Activated CD4-positive, alpha-beta memory T cell treated with anti-CD3 and anti-CD28 coated beads, Interleukin-2, amount 10 ng/mL, durations not matched to agents 7 days and 5 days (primary cell): ENCODE data around the gene FAM210B. TPM values are rescaled to one million over a fixed set of nuclear protein-coding genes. Genes with fewer than 3 reads are reported as not detected.

ENCODE experiments used
- CTCF ChIA-PET: fragments of 350-600 bp; sonication (Branson Sonifier 250); formaldehyde crosslinking; loops from one replicate; lab custom pipeline; 2021; ENCODE audit warnings: antibody characterized with exemption, inconsistent platforms; lab: Charles Lee
- POLR2A ChIA-PET: fragments of 350-600 bp; sonication (Branson Sonifier 250); formaldehyde crosslinking; loops from one replicate; lab custom pipeline; 2021; ENCODE audit warnings: antibody characterized with exemption; lab: Charles Lee
- DNase-seq: peaks from one replicate; pipeline ENCODE4 v3.0.0-alpha.2; 2020
- H3K27ac Mint-ChIP-seq: one replicate; pipeline ENCODE4 v1.8.0; 2021; ENCODE audit warnings: mild to moderate bottlenecking, mixed read lengths
- H3K27me3 Mint-ChIP-seq: one replicate; pipeline ENCODE4 v1.8.0; 2021; ENCODE audit warnings: mixed read lengths
- H3K36me3 Mint-ChIP-seq: one replicate; pipeline ENCODE4 v1.8.0; 2021; ENCODE audit warnings: low read depth, mixed read lengths
- H3K4me1 Mint-ChIP-seq: one replicate; pipeline ENCODE4 v1.8.0; 2021; ENCODE audit warnings: mixed read lengths
- H3K4me3 Mint-ChIP-seq: one replicate; pipeline ENCODE4 v1.8.0; 2021; ENCODE audit warnings: mild to moderate bottlenecking, mixed read lengths
- H3K9me3 Mint-ChIP-seq: one replicate; pipeline ENCODE4 v1.8.0; 2021; ENCODE audit warnings: mixed read lengths
- total RNA-seq, 2 experiments: library from RNA; stranded (reverse); gene quantifications; one replicate each; pipeline ENCODE4 v1.2.3, GENCODE V29; 2021

Gene FAM210B
- total RNA-seq, 2 experiments from 2014 or later = 3.7 to 4.3 TPM

DNA sequence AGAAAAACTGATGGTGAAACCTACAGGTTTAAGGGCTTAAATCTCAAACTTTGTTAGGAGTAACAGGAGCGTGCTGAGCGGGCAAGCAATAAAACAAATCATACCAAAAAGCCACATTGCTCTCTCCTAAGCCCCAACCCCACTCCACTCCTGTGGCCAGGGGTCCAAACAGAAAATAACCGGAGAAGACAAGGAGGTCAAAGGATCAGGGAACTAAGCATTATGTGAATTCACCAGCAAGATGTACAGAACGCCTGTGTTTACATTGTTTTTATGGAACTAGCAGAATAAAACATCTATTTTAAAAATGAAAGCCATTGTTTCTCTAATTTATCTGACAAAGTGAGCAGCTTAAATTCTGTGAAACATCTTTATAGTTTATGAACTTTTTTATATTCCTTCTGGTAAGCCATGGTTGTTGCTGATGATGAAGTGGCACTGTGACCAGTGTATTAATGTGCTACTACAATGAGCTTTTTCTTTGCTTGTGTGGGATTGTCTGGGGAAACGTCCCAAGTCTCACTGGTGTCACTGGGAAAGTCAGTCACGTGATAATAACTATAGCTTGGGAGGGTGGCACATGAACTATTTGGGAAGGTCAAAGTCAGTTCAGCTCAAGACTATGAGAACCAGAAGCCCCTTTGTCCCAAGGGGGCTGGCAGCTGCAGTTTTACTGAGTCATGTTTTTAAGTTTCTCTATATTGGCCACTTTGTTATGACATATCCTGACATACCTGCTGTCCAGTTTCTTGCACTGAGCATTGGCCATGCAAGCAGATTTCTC is 9.8 kb downstream of the FAM210B start:
- Mint-ChIP-seq H3K9me3 (no peaks in the 10 kb centered on the region), H3K27me3 (no peaks in the 10 kb centered on the region), H3K36me3 (peaks cover 49% of the 10 kb centered on the region), H3K4me1 (peaks cover 10% of the 10 kb centered on the region), H3K4me3 (no peak overlapping the region), H3K27ac (no peak overlapping the region)
- DNase-seq = no peak
- POLR2A ChIA-PET = interaction anchor here (1.1 to 1.6 kb wide), 3 partner anchors 9 to 24 kb away, joined by 3 to 5 read pairs (median 4); partner anchors contain the start of genes AURKA, CSTF1 and FAM210B
- CTCF ChIA-PET = no interaction called here

DNA sequence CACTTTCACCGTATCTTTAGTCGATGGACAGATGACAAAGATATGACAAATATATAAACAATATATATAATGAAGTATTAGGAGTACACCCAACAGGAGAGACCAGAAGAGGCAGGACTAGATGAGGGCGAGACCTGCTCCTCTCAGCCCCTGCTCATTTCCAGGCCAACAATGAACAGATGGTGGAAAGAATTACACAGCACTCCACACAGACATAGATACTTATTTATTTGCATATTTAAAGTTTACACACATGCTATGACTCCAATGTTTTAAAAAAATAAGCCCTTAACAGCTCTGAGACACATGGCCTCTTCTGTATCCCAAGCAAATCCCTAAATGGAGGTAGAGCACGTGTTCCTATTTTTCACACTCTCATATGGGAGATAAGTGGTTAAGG is 10.4 kb downstream of the FAM210B start:
- Mint-ChIP-seq H3K4me1 (peaks cover 16% of the 10 kb centered on the region), H3K27me3 (no peaks in the 10 kb centered on the region), H3K27ac (no peak overlapping the region), H3K36me3 (peaks cover 54% of the 10 kb centered on the region), H3K9me3 (no peaks in the 10 kb centered on the region), H3K4me3 (no peak overlapping the region)
- POLR2A ChIA-PET = interaction anchor here (1.3 to 1.6 kb wide), 2 partner anchors 10 to 23 kb away, joined by 4 to 5 read pairs; partner anchors contain the start of genes AURKA, CSTF1 and FAM210B
- DNase-seq = no peak
- CTCF ChIA-PET = no interaction called here

DNA sequence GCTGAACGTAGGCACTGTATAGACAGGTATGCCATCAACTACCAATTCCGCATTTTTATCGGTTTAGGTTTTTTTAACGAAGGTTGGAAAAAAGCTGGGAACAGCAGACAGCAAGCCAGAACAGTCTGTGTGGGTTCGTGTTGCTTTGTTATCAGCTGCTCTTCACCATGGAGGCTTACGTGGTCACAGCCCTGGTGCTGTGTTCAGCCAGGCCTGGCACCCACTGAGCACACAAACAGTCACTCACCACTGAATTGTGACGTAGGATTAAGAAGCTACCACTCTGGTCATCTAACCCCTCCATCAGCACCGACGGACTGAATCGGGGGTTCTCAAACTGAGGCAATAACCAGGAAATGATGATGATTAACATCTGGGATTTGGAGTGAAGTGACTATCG is 13.2 kb downstream of the FAM210B start:
- ChIA-PET POLR2A (interaction anchor here (1.6 to 3.8 kb wide), 3 partner anchors 11 to 21 kb away, joined by 5 to 15 read pairs (median 11); partner anchors contain the start of genes AURKA and CSTF1), CTCF (no interaction called here)
- Mint-ChIP-seq H3K27me3 (no peaks in the 10 kb centered on the region), H3K4me1 (peaks cover 32% of the 10 kb centered on the region), H3K9me3 (no peaks in the 10 kb centered on the region), H3K36me3 (peaks cover 73% of the 10 kb centered on the region), H3K4me3 (no peak overlapping the region), H3K27ac (no peak overlapping the region)
- no peak for DNase-seq

GRCh38 chr20:56372850-56373249 is 14.1 kb downstream of the FAM210B start:
- POLR2A ChIA-PET = interaction anchor here (1.6 to 3.8 kb wide), 3 partner anchors 10 to 20 kb away, joined by 5 to 15 read pairs (median 11); partner anchors contain the start of genes AURKA and CSTF1
- Mint-ChIP-seq H3K9me3 (no peaks in the 10 kb centered on the region), H3K27me3 (no peaks in the 10 kb centered on the region), H3K4me1 (peaks cover 35% of the 10 kb centered on the region), H3K4me3 (no peak overlapping the region), H3K27ac (peak overlapping the region; percentile 38), H3K36me3 (peaks cover 80% of the 10 kb centered on the region)
- no peak for DNase-seq
- CTCF ChIA-PET = interaction anchor here (0.7 to 1.0 kb wide), 2 partner anchors 14 to 18 kb away, joined by 3 to 4 read pairs; partner anchors contain the start of gene FAM210B

GRCh38 chr20:56373942-56374341 is 15.2 kb downstream of the FAM210B start:
- Mint-ChIP-seq H3K9me3 (no peaks in the 10 kb centered on the region), H3K4me1 (peaks cover 44% of the 10 kb centered on the region), H3K4me3 (no peak overlapping the region), H3K27me3 (no peaks in the 10 kb centered on the region), H3K36me3 (peaks cover 83% of the 10 kb centered on the region), H3K27ac (peak overlapping the region; percentile 61)
- POLR2A ChIA-PET = interaction anchor here (0.7 to 3.8 kb wide), 3 partner anchors 9 to 54 kb away, joined by 3 to 11 read pairs (median 4); partner anchors contain the start of genes AURKA and CSTF1
- no peak for DNase-seq
- CTCF ChIA-PET = no interaction called here

GRCh38 chr20:56376331-56376730 is 17.6 kb downstream of the FAM210B start:
- Mint-ChIP-seq H3K27ac (no peak overlapping the region), H3K9me3 (no peaks in the 10 kb centered on the region), H3K27me3 (no peaks in the 10 kb centered on the region), H3K4me3 (no peak overlapping the region), H3K4me1 (peaks cover 60% of the 10 kb centered on the region), H3K36me3 (peaks cover 82% of the 10 kb centered on the region)
- CTCF ChIA-PET = interaction anchor here (1.4 kb wide), 1 partner anchor 22 kb away, joined by 3 read pairs; no protein-coding TSS in a partner anchor
- no peak for DNase-seq
- POLR2A ChIA-PET = interaction anchor here (1.1 to 2.7 kb wide), 3 partner anchors 15 to 36 kb away, joined by 3 to 10 read pairs (median 7); partner anchors contain the start of genes AURKA, CASS4, CSTF1 and FAM210B

DNA sequence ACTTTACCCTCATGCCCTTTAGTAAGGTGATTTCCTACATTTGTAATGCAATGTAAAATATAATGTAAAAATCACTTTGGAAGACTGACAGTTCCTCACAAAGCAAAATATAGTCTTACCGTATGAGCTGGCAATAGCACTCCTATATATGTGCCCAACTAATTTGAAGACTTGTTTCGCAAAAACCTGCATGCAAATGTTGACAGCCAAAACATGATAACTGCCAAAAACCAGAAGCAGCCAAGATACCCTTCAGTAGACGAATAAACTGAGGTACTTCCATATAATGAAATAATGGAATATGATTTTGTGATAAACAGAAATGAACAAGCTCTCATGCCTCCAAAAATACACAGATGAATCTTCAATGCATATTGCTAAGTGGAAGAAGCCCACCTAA is 19.6 kb downstream of the FAM210B start:
- H3K27ac Mint-ChIP-seq = no peak overlapping the region
- POLR2A ChIA-PET = interaction anchor here (0.6 kb wide), 1 partner anchor 13 kb away, joined by 4 read pairs; the partner anchor contains the start of genes AURKA and CSTF1

DNA sequence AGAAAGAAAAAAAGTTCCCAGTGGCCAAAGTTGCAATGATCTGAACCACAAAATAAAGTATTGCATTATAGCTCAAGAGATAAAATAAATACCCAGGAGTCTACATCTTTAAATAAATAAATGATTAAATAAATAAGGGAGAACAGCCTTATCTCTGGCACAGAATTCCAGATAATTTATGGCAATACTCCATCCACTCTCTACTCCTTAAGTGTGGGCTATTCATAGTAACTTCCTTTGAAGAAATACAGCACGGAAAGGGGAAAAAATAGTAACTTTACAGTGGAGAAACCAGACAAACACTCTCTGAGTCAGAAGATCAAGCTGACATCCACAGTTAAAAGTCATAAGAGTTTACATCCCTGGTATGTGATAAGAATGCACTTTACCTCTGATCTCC is 21.6 kb downstream of the FAM210B start:
- no peak overlapping the region for H3K4me3 Mint-ChIP-seq
- H3K27me3 Mint-ChIP-seq = no peaks in the 10 kb centered on the region
- peaks cover 88% of the 10 kb centered on the region for H3K36me3 Mint-ChIP-seq
- CTCF ChIA-PET = no interaction called here
- no peaks in the 10 kb centered on the region for H3K9me3 Mint-ChIP-seq
- POLR2A ChIA-PET = interaction anchor here (1.1 to 1.8 kb wide), 2 partner anchors 10 to 11 kb away, joined by 5 to 6 read pairs; no protein-coding TSS in a partner anchor
- DNase-seq = no peak
- peaks cover 66% of the 10 kb centered on the region for H3K4me1 Mint-ChIP-seq
- H3K27ac Mint-ChIP-seq = no peak overlapping the region

More for the DNA sequence above, 19.6 kb downstream of the FAM210B start:
- CTCF ChIA-PET = no interaction called here
- H3K36me3 Mint-ChIP-seq = peaks cover 84% of the 10 kb centered on the region
- no peaks in the 10 kb centered on the region for H3K27me3 Mint-ChIP-seq
- DNase-seq = no peak
- no peak overlapping the region for H3K4me3 Mint-ChIP-seq
- H3K9me3 Mint-ChIP-seq = no peaks in the 10 kb centered on the region
- peaks cover 68% of the 10 kb centered on the region for H3K4me1 Mint-ChIP-seq

DNA sequence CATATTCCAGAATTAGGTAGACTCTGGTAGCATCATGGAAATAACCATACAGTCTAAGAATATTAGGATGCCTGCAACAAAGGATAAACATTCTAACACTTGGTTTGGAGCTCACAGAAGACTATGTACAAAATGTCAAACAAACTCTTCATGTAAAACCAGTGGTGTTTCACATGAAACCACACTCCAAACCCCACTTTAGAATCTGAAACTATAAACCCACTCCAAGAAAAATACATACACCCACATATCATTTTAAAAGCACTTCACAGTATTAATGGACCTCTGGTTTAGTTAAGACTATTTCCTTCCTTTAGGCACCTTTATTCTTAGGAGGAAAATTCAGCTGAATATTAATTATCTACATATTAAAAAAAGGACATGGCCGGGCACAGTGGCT is 22.7 kb downstream of the FAM210B start:
- POLR2A ChIA-PET = interaction anchor here (1.0 to 1.8 kb wide), 2 partner anchors 9 to 11 kb away, joined by 6 read pairs; partner anchors contain the start of genes AURKA and CSTF1
- Mint-ChIP-seq H3K9me3 (no peaks in the 10 kb centered on the region), H3K27me3 (no peaks in the 10 kb centered on the region), H3K27ac (no peak overlapping the region), H3K4me1 (peaks cover 62% of the 10 kb centered on the region), H3K4me3 (no peak overlapping the region), H3K36me3 (peaks cover 88% of the 10 kb centered on the region)
- DNase-seq = no peak
- CTCF ChIA-PET = no interaction called here

- H3K9me3 Mint-ChIP-seq = no peaks in the 10 kb centered on the region
- ChIA-PET CTCF (no interaction called here), POLR2A (interaction anchor here (1.0 to 2.5 kb wide), 3 partner anchors 9 to 13 kb away, joined by 4 to 11 read pairs (median 5); partner anchors contain the start of genes AURKA and CSTF1)
- no peaks in the 10 kb centered on the region for H3K27me3 Mint-ChIP-seq
- H3K36me3 Mint-ChIP-seq = peaks cover 85% of the 10 kb centered on the region
- peaks cover 61% of the 10 kb centered on the region for H3K4me1 Mint-ChIP-seq
- no peak for DNase-seq
- H3K4me3 Mint-ChIP-seq = no peak overlapping the region
- no peak overlapping the region for H3K27ac Mint-ChIP-seq
These were observed 23.9 kb downstream of the FAM210B start for GRCh38 chr20:56382696-56383095.

- Mint-ChIP-seq H3K27me3 (no peaks in the 10 kb centered on the region), H3K36me3 (peaks cover 85% of the 10 kb centered on the region), H3K4me3 (no peak overlapping the region), H3K4me1 (peaks cover 63% of the 10 kb centered on the region), H3K9me3 (no peaks in the 10 kb centered on the region), H3K27ac (no peak overlapping the region)
- DNase-seq = no peak
- CTCF ChIA-PET = interaction anchor here (1.1 kb wide), 1 partner anchor 25 kb away, joined by 4 read pairs; the partner anchor contains the start of gene FAM210B
- POLR2A ChIA-PET = interaction anchor here (1.0 to 2.5 kb wide), 3 partner anchors 8 to 12 kb away, joined by 4 to 11 read pairs (median 5); partner anchors contain the start of genes AURKA and CSTF1
These were observed 24.6 kb downstream of the FAM210B start for GRCh38 chr20:56383334-56383733.

GRCh38 chr20:56385130-56385529 is 26.4 kb downstream of the FAM210B start:
- ChIA-PET POLR2A (no interaction called here), CTCF (no interaction called here)
- no peak for DNase-seq
- Mint-ChIP-seq H3K27me3 (no peaks in the 10 kb centered on the region), H3K36me3 (peaks cover 87% of the 10 kb centered on the region), H3K4me3 (no peak overlapping the region), H3K9me3 (no peaks in the 10 kb centered on the region), H3K27ac (no peak overlapping the region), H3K4me1 (peaks cover 66% of the 10 kb centered on the region)
